ENCODE data around the gene NOS1AP.

NOS1AP gene

DNA sequence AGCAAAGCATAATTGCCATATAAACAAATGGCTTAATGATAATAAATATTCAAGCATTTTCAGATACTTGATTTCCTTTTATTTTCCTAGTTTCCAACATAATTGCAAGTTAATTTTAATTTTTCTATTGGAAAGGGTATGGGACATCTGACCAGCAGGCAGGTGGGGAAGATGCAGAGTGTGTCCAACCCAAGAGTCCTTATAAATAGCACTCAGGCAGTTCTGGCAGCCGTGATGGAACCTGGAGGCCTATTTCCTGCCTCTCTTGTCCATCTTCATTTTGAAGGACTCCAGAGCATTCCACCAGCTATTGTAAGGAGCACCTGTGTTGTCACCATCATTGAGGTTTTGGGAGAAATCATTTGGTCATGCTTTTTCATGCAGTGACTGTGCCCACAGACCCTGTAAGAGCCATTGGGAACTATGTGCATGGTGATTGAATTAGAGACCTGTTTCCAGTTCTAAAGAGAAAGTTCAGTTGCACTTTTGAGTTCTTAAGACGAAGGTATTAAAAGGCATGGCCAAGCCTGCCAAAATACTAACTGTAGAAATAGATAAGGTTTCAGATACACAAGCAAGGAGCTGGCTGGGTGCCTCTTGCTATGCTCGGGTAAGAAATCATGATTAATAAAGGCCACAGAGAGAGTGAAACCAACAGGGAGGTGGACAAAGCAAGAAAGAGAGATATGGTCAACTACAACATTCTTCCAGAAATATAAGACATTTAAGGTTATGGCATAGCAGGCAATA is 214.9 kb downstream of the NOS1AP start:
- Histone ChIP-seq H3K27ac (no peak overlapping the region), H3K9me3 (ENCODE audit: severe bottlenecking) (no peaks in the 10 kb centered on the region), H3K36me3 (no peaks in the 10 kb centered on the region), H3K4me3 (ENCODE audit: low read depth, low read length) (no peak overlapping the region), H3K27me3 (ENCODE audit: insufficient read depth, low read depth, severe bottlenecking) (no peaks in the 10 kb centered on the region)
- TF ChIP-seq, protein P1, sequence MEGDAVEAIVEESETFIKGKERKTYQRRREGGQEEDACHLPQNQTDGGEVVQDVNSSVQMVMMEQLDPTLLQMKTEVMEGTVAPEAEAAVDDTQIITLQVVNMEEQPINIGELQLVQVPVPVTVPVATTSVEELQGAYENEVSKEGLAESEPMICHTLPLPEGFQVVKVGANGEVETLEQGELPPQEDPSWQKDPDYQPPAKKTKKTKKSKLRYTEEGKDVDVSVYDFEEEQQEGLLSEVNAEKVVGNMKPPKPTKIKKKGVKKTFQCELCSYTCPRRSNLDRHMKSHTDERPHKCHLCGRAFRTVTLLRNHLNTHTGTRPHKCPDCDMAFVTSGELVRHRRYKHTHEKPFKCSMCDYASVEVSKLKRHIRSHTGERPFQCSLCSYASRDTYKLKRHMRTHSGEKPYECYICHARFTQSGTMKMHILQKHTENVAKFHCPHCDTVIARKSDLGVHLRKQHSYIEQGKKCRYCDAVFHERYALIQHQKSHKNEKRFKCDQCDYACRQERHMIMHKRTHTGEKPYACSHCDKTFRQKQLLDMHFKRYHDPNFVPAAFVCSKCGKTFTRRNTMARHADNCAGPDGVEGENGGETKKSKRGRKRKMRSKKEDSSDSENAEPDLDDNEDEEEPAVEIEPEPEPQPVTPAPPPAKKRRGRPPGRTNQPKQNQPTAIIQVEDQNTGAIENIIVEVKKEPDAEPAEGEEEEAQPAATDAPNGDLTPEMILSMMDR (IDR thresholded peaks at IDR 0.05; ENCODE audit: low read depth, low read length) = no peak
- DNase-seq = no peak

DNA sequence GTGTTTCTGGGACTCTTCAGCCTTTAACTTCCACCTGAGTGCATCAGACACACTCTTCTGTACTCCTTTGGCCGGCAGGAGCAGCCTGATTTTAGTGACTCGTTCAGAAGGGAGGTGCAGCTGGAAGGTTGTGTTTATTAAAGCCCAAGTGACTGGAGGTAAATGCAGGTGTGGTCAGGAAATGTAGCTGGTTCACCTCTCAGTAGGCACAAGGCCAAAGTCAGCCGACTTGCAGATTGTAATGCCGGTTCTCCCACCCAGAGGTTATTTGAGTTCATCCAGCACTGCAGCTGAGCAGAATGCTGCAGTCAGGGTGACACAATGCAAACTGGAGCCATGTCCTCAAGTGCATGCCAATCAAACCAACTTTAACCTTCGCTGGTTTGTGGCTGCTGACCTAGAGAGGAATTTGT is 215.7 kb downstream of the NOS1AP start:
- TF ChIP-seq, protein P1 (IDR thresholded peaks at IDR 0.05; ENCODE audit: low read depth, low read length) = no peak

DNA sequence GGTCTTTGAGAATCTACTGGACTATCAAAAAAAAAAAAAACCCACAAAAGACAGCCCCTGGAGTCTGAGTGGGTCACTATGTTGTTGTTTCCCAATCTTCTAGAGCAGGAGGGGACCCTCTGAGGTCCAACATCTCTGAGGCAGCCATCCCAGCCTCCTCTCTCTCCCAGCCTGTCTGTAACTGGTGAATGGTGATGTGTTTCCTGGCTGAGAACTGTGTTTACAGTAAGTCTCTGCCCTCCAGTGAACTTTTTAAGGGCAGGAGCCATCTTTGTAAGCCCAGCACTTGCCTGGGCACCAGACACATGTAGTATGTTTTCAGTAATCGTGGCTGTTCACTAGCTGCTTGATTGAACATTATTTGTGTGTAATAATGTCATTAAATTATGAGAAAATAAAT is 221.5 kb downstream of the NOS1AP start:
- H3K4me3 ChIP-seq (ENCODE audit: low read depth, low read length) = no peak overlapping the region
- no peaks in the 10 kb centered on the region for H3K9me3 ChIP-seq (ENCODE audit: severe bottlenecking)
- H3K36me3 ChIP-seq = no peaks in the 10 kb centered on the region
- no peak for DNase-seq
- no peak overlapping the region for H3K27ac ChIP-seq
- no peaks in the 10 kb centered on the region for H3K27me3 ChIP-seq (ENCODE audit: insufficient read depth, low read depth, severe bottlenecking)
- TF ChIP-seq, protein P1 (IDR thresholded peaks at IDR 0.05; ENCODE audit: low read depth, low read length) = no peak

More for the DNA sequence above, 215.7 kb downstream of the NOS1AP start:
- DNase-seq = no peak
- no peak overlapping the region for H3K4me3 ChIP-seq (ENCODE audit: low read depth, low read length)
- H3K27me3 ChIP-seq (ENCODE audit: insufficient read depth, low read depth, severe bottlenecking) = no peaks in the 10 kb centered on the region
- no peaks in the 10 kb centered on the region for H3K9me3 ChIP-seq (ENCODE audit: severe bottlenecking)
- H3K27ac ChIP-seq = no peak overlapping the region
- H3K36me3 ChIP-seq = no peaks in the 10 kb centered on the region

DNA sequence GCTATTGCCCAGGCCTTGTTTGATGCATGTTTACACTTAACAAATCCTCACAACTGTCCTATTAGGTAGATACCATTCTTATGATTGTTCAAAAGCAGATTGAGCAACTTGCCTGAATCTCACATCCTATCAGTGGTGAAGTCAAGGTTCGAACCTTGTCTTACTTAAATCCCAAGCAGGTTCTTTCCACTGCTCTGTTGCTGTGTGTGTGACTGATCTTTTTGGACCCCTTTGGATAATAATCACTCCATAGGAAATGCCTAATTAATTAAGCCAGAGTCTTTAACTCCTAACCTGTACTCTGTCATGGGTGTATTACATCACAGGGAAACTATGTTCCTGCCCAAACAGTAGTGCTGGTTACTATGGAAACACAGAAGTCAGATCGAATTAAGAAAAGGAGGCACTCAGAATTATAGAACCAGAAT is 222.9 kb downstream of the NOS1AP start:
- TF ChIP-seq, protein P1 (IDR thresholded peaks at IDR 0.05; ENCODE audit: low read depth, low read length) = no peak
- no peaks in the 10 kb centered on the region for H3K27me3 ChIP-seq (ENCODE audit: insufficient read depth, low read depth, severe bottlenecking)
- no peaks in the 10 kb centered on the region for H3K36me3 ChIP-seq
- H3K4me3 ChIP-seq (ENCODE audit: low read depth, low read length) = no peak overlapping the region
- no peak overlapping the region for H3K27ac ChIP-seq
- no peak for DNase-seq
- H3K9me3 ChIP-seq (ENCODE audit: severe bottlenecking) = no peaks in the 10 kb centered on the region

DNA sequence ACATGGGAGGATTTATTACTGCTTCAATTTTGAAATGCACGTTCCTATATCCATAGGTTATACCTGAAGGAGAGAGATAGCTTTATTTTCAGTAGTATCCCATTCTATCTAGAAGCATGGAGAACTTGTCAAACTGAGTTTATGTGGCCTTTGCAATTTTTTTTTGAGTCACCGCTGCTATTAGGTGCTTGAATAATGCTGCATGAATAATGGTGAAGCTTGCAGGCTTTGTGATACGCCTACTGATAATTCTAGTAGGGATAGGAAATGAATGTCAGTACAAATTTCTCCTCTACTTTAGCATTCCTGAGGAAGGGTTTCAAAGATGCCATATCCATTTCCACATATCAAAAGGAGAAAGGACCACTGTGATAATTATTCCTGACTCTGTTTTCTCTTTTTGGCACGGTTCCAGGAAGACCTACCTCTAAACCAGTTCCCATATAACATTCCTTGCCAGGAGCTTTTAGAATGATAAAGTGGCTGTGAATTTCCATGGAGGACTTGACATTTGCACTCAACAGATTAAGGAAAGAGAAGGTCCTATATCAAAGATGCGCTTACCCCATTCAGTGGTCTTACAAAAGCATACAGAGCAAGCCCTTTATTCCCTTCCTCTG is 223.7 kb downstream of the NOS1AP start:
- H3K36me3 ChIP-seq = no peaks in the 10 kb centered on the region
- DNase-seq = no peak
- no peak overlapping the region for H3K4me3 ChIP-seq (ENCODE audit: low read depth, low read length)
- TF ChIP-seq, protein P1 (IDR thresholded peaks at IDR 0.05; ENCODE audit: low read depth, low read length) = no peak
- H3K27ac ChIP-seq = no peak overlapping the region
- H3K27me3 ChIP-seq (ENCODE audit: insufficient read depth, low read depth, severe bottlenecking) = no peaks in the 10 kb centered on the region
- no peaks in the 10 kb centered on the region for H3K9me3 ChIP-seq (ENCODE audit: severe bottlenecking)
